NCI-H128 (cell line): Measurements from ENCODE around the gene NTNG1.

Experiments used
- DNase-seq: peaks from one replicate; lab custom pipeline; 2025; ENCODE audit not compliant: unreplicated experiment; lab: John Stamatoyannopoulos, UW

Gene NTNG1

DNA sequence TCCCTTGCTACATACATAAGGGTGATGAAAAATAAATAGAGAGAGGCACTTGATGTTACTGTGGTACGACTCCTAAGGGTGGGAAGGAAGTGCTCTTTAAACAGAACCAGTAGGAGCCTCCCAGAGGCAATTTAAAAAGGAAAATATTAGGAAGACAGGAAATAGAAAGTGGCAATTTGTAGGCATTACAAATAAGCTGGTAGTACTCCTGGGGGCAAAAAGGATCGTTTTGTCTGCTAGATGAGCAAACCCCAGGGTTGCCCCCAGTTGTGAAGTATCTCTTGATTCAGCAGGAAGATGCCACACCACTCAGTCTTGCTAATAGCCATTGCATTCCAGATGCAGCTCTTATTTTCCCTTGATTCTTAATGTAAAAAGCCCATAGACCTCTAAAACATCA, 303.0 kb downstream of the NTNG1 start:
- no peak for DNase-seq

GRCh38 chr1:107444302-107444701, 303.5 kb downstream of the NTNG1 start:
- no peak for DNase-seq

DNA sequence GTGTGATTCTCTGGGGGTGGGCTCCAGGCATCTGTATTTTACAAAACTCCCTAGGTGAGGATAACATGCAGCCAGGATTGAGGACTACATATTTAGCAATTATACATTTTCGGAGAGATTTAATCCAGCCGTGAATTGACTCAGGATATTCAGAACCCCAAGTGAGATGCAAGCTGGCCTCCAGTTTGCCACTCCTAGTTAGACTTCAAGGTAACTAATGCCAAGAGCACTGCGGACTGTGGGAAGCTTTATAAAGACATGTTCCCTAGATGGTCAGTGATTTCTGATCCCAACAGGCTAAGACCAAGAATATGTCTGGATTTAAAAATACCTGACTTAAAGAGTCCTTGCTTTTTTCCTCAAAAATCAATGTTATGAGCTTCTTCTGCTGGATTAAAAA, 308.5 kb downstream of the NTNG1 start:
- no peak for DNase-seq

DNA sequence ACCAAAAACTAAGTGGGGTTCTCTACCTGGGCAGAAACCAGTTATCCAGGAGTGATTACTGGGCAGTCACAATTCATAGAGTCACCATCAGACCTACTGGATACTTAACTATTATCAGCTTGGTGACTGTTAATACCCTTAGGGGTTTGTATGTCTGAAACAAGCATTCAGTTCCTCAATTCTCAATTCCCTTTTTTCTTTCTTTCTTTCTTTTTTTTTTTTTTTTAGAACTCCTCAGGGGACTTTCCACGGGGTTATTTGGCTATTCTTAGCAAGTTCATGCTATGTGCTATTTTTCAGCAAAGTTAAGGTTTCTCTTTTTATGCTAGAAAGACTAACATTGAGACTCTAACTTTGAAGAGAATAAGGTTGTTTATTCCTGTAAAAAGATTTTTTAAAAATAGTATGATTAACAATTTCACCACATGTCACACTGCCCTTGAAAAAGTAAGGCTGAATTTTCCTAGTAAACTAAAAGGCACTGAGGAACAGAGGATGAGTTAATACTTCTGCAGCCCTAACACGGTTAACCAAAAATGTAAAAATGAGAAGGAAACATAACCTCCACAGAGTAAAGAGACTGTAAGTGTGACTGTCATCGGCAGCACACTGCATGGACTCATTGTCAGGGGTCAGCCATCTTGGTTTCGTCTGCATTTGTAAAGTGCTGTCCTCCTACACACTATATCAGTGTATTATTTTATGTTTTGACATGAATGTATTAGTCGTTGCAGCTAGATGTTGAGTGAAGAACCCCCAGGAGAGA, 310.2 kb downstream of the NTNG1 start:
- no peak for DNase-seq

DNA sequence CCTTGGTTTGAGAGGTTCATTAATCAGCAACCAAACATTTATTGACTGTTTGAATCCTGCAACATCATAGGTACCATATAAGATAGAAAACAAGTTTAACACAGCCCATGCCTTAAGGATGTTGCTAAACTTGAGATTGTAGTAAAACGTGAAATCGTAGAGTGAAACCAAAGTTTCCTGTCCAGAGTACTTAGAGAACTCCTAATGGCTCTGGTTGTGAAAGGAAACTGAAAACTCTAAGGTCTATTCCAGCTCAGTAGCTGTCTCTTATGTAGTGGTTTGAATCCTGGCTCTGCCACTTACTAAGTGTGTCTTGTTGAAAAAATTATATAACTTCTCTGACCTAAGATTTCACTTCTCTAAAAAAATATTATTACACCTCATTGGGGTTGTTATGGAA, 310.9 kb downstream of the NTNG1 start:
- no peak for DNase-seq

GRCh38 chr1:107454791-107455190, 314.0 kb downstream of the NTNG1 start:
- no peak for DNase-seq

- no peak for DNase-seq
Observed at GRCh38 chr1:107457989-107458388, 317.1 kb downstream of the NTNG1 start.

DNA sequence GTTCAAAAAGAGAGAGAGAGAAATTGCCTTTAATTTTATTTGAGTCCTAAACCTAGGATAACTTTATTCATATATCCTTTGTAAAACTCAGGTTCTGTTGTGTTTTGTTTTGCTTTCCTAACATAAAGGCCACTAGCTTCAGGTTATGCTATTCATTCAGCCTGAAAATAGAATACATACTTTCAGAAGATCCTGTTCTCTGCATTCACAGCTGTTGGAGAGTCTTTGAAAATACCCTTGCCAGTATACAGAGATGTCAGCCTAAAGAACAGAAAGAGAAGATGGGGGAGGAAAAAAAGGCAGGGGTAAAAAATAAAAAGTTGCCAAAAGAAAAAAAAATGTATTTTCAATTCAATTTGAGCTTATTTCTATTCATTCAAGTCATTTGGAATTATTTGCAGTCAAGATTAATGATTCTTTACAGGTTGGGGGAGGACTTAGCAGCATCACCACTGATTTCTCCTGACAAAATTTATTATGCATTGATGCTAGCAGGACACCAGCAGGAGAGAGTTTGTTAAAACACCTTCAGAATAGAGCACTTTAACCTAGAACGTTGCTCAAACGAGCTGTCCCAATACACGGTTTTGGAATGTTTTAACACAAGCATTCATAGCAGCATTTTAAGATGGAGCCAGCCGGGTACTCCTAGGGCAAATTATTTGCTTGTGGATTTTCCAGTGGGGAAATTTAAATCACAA, 318.5 kb downstream of the NTNG1 start:
- DNase-seq: no peak

DNA sequence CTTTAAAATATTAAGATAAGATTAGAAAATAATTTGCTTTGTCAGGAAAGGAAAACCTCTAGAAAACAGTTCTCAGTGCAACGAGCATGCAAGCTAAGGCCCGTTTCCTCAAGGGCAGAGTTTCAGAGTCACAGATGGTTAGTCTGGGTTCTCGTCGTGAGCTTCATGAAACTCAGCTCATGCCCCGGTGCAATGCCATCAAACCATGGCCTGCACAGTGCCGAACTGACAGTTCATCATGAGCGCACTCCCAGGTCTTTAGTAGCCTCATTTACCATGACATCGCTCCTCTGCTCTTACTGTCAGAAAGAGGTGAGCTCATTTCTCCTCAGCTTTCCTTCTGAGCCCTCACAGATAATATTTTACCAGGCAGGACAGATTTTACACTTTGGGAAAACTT, 319.2 kb downstream of the NTNG1 start:
- no peak for DNase-seq

- no peak for DNase-seq
Observed at GRCh38 chr1:107464827-107465226, 324.0 kb downstream of the NTNG1 start.

DNA sequence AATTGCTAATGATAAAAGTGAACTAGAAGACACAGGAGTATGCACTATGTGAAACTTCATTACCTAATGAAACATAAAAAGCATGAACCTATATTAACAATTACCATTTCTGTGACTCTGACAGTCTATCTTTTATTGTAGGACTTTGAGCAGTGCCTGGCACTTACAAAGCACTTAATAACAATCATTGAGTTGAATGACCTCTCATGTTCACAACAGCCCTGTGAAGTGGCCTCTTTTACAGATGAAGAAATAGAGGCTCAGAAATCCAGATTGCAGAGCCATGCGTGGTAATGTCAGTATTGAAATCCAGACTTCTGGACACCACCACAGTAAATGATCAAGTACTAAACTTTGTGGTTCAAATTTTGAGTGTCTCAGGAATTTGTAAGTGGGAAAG, 326.4 kb downstream of the NTNG1 start:
- DNase-seq: no peak

GRCh38 chr1:107467811-107468210, 327.0 kb downstream of the NTNG1 start:
- no peak for DNase-seq

- no peak for DNase-seq
Observed at GRCh38 chr1:107473065-107473464, 332.2 kb downstream of the NTNG1 start.

DNA sequence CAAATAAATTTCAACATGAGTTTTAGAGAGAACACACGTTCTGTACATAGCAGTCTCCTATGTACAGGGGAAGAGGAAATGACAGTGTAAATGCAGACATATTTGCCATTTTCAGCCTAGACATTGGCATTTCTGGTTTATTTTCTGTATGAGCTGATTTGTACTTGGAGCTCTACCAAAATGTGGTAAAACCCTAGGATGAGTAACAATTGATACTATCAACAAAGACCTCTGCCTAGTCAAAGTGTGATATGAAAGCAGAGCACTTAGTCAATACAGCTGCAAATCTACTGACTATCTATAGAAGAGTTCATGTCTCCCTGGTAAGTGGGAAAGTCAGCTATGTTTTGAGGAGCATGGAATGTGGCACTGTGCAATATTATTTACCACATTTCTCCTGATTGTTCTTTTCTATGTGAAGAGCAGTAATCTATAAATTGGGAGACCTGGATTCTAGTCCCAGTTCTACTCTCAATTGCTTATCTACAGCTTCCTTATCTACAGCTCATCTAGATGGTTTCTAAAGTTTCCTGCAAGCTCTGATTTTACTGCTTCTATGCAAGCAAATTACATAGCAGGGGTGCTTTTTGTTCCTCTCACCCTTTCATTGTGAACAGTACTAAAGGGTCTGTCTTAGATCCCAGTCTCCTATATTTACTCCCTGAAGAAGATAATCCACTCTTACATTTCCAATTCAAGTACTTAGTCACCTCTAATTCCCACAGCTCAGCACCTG, 334.2 kb downstream of the NTNG1 start:
- DNase-seq: no peak

DNA sequence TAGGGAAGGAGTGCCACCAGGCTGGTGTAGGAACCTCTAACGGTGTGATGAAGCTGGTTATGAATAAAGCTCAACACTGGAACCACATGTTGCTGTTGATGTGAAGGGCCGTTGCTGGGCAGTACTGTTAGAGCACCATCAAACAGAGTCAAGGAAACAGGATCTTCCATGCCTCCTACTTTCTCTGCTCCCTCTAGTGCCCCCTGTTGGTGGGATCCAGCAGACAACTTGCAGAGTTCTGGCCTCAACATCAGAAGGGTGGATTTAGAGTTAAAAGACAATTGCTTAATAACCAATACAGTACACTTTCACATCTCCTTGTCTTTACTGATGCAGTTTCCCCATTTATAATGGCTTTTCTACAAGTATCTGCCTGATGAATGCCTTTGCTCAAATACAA, 336.4 kb downstream of the NTNG1 start:
- DNase-seq: no peak

DNA sequence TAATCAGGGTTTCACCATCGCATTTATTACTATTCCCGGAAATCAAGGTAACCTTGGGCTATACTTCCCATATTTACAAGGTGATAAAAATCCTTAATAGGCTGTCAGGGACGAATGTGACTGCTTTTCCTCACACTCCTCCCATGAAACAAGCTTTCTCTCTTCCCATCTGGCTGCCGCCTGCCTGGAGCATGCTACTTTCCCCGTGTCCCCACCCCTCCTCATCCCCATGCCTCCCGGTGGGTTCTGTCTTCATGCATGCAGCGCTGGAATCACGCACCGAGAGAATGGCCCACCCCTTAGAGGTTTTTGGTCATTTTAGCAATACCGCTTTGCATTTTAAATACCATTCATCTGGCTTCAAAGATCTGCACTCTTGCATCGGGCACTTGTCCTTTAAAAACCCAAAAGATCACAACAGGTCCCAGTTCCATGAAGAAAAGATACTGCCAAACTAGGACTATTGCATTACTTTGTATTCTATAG, 339.1 kb downstream of the NTNG1 start:
- DNase-seq: no peak

GRCh38 chr1:107480548-107481415, 339.9 kb downstream of the NTNG1 start:
- DNase-seq: no peak

DNA sequence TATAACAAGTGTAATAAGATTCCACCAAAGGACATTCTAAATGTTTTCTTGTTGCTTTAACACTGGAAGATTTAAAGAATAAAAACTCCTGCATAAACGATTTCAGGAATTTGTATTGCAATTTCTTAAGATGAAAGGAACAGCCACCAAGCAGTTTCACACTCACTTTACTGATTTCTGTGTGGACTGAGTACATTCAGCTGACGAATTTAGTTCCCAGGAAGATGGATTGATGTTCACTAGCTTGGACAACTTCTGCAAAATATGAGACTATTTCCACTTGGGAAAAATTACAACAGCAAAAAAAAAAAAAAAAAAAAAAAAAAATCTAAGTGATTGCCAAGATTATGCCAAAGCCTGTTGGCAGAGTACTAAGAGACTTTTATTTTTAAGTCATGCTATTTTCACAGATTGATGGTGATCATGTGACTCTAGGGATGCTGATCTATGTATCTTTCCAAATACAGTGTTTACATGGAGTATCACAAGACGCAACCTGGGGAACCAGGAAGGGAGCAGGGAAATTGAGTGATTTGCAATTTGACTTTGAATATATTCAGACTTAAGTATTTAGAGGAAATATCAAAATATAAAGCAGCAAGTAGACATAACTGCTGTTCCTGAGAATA, 341.0 kb downstream of the NTNG1 start:
- DNase-seq: no peak

DNA sequence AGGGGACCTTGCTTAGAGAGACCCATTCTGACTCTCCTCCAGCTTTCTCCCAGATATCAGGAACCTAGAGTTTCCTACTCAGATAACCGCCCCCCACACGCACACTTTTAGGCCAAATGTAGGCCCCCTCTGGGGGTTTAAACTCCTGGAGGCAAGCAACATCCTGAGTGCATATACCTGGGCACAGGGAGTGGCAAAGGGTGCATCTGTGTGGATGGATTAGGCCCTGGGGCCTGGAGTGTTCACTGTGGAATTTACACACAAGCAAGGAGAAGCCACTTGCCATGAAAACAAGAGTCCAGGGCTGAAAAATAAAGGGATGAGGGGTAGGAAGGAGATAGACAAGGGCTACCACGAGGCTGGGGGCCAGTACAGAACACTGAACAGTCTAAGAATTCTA, 343.1 kb downstream of the NTNG1 start:
- no peak for DNase-seq

DNA sequence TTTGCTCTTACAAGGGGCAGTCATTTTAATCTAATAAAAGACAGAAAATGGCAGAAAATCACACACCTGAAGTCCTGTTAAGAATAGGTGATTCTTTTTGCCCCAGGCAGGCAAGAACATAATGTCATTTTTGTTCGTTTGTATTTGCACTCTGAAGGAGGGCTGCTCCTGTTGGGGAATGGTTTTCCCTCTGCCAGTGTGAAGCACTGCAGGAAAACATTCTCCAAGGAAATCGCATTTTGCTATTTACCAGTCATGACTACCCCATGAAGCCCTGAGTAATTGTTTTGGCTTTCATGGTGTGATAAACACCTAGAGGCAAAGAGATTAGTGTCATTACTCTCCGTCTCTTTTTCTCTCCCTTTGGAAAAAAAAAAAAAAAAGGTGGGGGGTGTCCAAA, 345.5 kb downstream of the NTNG1 start:
- no peak for DNase-seq
